GM12878 (cell line): ENCODE measurements around the gene COL6A1. TPM values are rescaled to one million over a fixed set of nuclear protein-coding genes. Genes with fewer than 3 reads are reported as not detected.

Experiments used
- ATAC-seq: fragments of 200-7000 bp; cut with Tn5 transposase; 3 replicates; pipeline ENCODE4 v1.9.1; 2020; ENCODE audit warnings: mild to moderate bottlenecking, moderate library complexity
- BruUV-seq: library from RNA; stranded (reverse); fragments of 400-500 nt; replicated peaks from 2 replicates; lab custom pipeline; 2021; lab: Mats Ljungman, UMichigan
- CTCF ChIA-PET: fragments of 300-600 bp; sonication (Branson Sonifier 250); formaldehyde crosslinking; extraction: SDS; loops from one replicate; lab custom pipeline; 2021; ENCODE audit warnings: inconsistent platforms; lab: Yijun Ruan, JAX
- POLR2A ChIA-PET: fragments of 350-600 bp; formaldehyde crosslinking; extraction: SDS; loops from one replicate; lab custom pipeline; 2021; ENCODE audit warnings: inconsistent platforms; lab: Charles Lee
- RAD21 ChIA-PET: fragments of 300-600 bp; sonication (Branson Sonifier 250); formaldehyde crosslinking; loops from one replicate; lab custom pipeline; 2023; ENCODE audit warnings: antibody characterized with exemption; ENCODE audit not compliant: unreplicated experiment; lab: Charles Lee
- SMC1A ChIA-PET: fragments of 300-600 bp; sonication (Branson Sonifier 250); formaldehyde crosslinking; loops from one replicate; lab custom pipeline; 2023; ENCODE audit not compliant: unreplicated experiment, uncharacterized antibody; lab: Charles Lee
- DNase-seq: peaks from one replicate; pipeline ENCODE4 v3.0.0-alpha.2; 2011; ENCODE audit warnings: low read depth, low spot score
- FAIRE-seq: peaks from 3 replicates; lab custom pipeline; 2011; peaks lifted over from hg19 to GRCh38; lab: Jason Lieb, UNC
- H2AFZ ChIP-seq: 2 replicates; pipeline ENCODE4 v1.6.0; 2011; ENCODE audit warnings: low read depth, low read length, control low read depth; ENCODE audit not compliant: control insufficient read depth
- H3K27ac ChIP-seq: 2 replicates; pipeline ENCODE4 v1.5.1; 2011; ENCODE audit warnings: control low read depth; ENCODE audit not compliant: control insufficient read depth, insufficient read depth
- H3K27me3 ChIP-seq, 2 experiments: replicated peaks in 1 of 2; 2 replicates each; pipeline versions ENCODE4 v1.6.0 to v1.6.1; 2011; ENCODE audit warnings: low read length in 1 of 2; ENCODE audit not compliant: control insufficient read depth in 2 of 2, insufficient read depth in 2 of 2
- H3K36me3 ChIP-seq, 2 experiments: 2 replicates each; pipeline ENCODE4 v1.5.1; 2011; ENCODE audit warnings: low read length in 1 of 2; ENCODE audit not compliant: control insufficient read depth in 2 of 2, insufficient read depth in 2 of 2
- H3K4me1 ChIP-seq: 2 replicates; pipeline ENCODE4 v1.6.1; 2011; ENCODE audit warnings: mild to moderate bottlenecking, low read length, moderate library complexity, mixed read lengths; ENCODE audit not compliant: control insufficient read depth, insufficient read depth
- H3K4me2 ChIP-seq: 2 replicates; pipeline ENCODE4 v1.6.0; 2011; ENCODE audit warnings: control low read depth; ENCODE audit not compliant: control insufficient read depth, insufficient read depth
- H3K4me3 ChIP-seq: fragments of 200-600 bp; sonication (generic); 2 replicates; pipeline ENCODE4 v1.5.1; 2016
- H3K79me2 ChIP-seq: 2 replicates; pipeline ENCODE4 v1.6.0; 2011; ENCODE audit warnings: low read length; ENCODE audit not compliant: control insufficient read depth, insufficient read depth
- H3K9ac ChIP-seq: 2 replicates; pipeline ENCODE4 v1.8.0; 2011; ENCODE audit warnings: low read length, control low read depth, mixed read lengths; ENCODE audit not compliant: control insufficient read depth, insufficient read depth
- H3K9me3 ChIP-seq: replicated peaks from 3 replicates; pipeline ENCODE4 v1.5.1; 2011; ENCODE audit warnings: mild to moderate bottlenecking, low read length; ENCODE audit not compliant: control insufficient read depth, insufficient read depth
- H4K20me1 ChIP-seq: 2 replicates; pipeline ENCODE4 v1.6.0; 2011; ENCODE audit not compliant: control insufficient read depth, insufficient read depth
- E2F4 ChIP-seq: IDR thresholded peaks from 2 replicates; pipeline ENCODE4 v1.6.1; 2012; ENCODE audit warnings: low read depth, low read length, improper control_type of control experiment
- IKZF1 ChIP-seq: fragments of 450-650 bp; conservative IDR thresholded peaks from 2 replicates; pipeline ENCODE4 v1.6.1; 2017; ENCODE audit warnings: antibody characterized with exemption, mild to moderate bottlenecking
- LARP7 ChIP-seq: fragments of 450-650 bp; IDR thresholded peaks from 2 replicates; pipeline ENCODE4 v1.6.1; 2017; ENCODE audit warnings: mild to moderate bottlenecking
- RELA ChIP-seq: fragments of 450-650 bp; IDR thresholded peaks from 2 replicates; pipeline ENCODE4 v1.8.0; 2014; ENCODE audit warnings: borderline replicate concordance; ENCODE audit not compliant: partially characterized antibody
- SMAD1 ChIP-seq: fragments of 450-650 bp; IDR thresholded peaks from 2 replicates; pipeline ENCODE4 v1.6.1; 2018; ENCODE audit warnings: mild to moderate bottlenecking, low read depth; ENCODE audit not compliant: partially characterized antibody
- YBX1 ChIP-seq: fragments of 450-650 bp; IDR thresholded peaks from 2 replicates; pipeline ENCODE4 v1.6.1; 2016; ENCODE audit warnings: antibody characterized with exemption
- ZBED1 ChIP-seq: IDR thresholded peaks from 2 replicates; pipeline ENCODE4 v1.6.1; 2016; ENCODE audit warnings: borderline replicate concordance
- ZNF217 ChIP-seq: fragments of 450-650 bp; IDR thresholded peaks from 2 replicates; pipeline ENCODE4 v1.6.1; 2017; ENCODE audit warnings: antibody characterized with exemption, mild to moderate bottlenecking
- ZZZ3 ChIP-seq: IDR thresholded peaks from 2 replicates; pipeline ENCODE4 v1.6.1; 2011; ENCODE audit warnings: low read depth; ENCODE audit not compliant: control insufficient read depth, insufficient read length
- WGBS: methylation state at CpG from one replicate; pipeline ENCODE4 v1.1.6; 2016; ENCODE audit warnings: low lambda C conversion rate; ENCODE audit not compliant: insufficient replicate concordance, insufficient coverage; ENCODE audit errors: missing lambda C conversion rate; 5-methylcytosine and 5-hydroxymethylcytosine counted together
- in situ Hi-C: fragments of 300-500 bp; cut with MboI; formaldehyde crosslinking; loops from 9 replicates; pipeline ENCODE4 v1.14.3; 2018; ENCODE audit warnings: mixed read lengths
- intact Hi-C: fragments of 100-400 bp; cut with micrococcal nuclease; formaldehyde crosslinking; loops from one replicate; pipeline ENCODE4 v1.14.2; 2022; ENCODE audit not compliant: unreplicated experiment
- polyA plus RNA-seq, 11 experiments: library from polyadenylated mRNA; depleted of rRNA in 4 of 11; unstranded in 6 of 11; stranded (reverse) in 5 of 11; fragments of >200 nt; fragmentation: Nextera tagmentation in 4 of 11; fragmentation: Illumina TruSeq in 1 of 11; extraction: Ambion mirVana in 4 of 11; extraction: Trizol in 1 of 11; gene quantifications; 1 replicate in 1 of 11; 2 replicates in 10 of 11; pipeline versions ENCODE4 v1.2.1 to v1.2.3, GENCODE V29; 2011 to 2016; ENCODE audit warnings: inconsistent platforms in 2 of 11, missing spikeins in 2 of 11, low read depth in 1 of 11
- total RNA-seq, 4 experiments: library from RNA; depleted of rRNA in 3 of 4; stranded (reverse); fragments of >200 nt in 3 of 4; fragmentation: Illumina TruSeq in 1 of 4; extraction: Trizol in 1 of 4; gene quantifications; 2 replicates each; pipeline versions ENCODE4 v1.2.1 to v1.2.3, GENCODE V29; 2013 to 2021
- TF ChIP-seq, protein P1 (sequence below): IDR thresholded peaks from 2 replicates; pipeline ENCODE4 v1.6.1; 2011; ENCODE audit warnings: borderline replicate concordance, low read depth, mild to moderate bottlenecking, moderate library complexity, low read length; ENCODE audit not compliant: insufficient read depth, poor library complexity, severe bottlenecking

The COL6A1 gene
- total and polyA plus RNA-seq, 10 of the 15 experiments (the other 5 are each of a cell fraction or from before 2014, with no cell fraction given) = 0.12 to 1.3 (median 0.20) TPM; not detected in 7

GRCh38 chr21:45995686-45996179 lies 14.2 kb downstream of the COL6A1 start:
- POLR2A ChIA-PET = no interaction called here
- SMC1A ChIA-PET = no interaction called here
- BruUV-seq = no TSS peak
- intact Hi-C loops (no loop called here), in situ Hi-C loops (no loop called here)
- TF ChIP-seq, protein P1, sequence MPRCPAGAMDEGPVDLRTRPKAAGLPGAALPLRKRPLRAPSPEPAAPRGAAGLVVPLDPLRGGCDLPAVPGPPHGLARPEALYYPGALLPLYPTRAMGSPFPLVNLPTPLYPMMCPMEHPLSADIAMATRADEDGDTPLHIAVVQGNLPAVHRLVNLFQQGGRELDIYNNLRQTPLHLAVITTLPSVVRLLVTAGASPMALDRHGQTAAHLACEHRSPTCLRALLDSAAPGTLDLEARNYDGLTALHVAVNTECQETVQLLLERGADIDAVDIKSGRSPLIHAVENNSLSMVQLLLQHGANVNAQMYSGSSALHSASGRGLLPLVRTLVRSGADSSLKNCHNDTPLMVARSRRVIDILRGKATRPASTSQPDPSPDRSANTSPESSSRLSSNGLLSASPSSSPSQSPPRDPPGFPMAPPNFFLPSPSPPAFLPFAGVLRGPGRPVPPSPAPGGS = no peak
- TF ChIP-seq E2F4 (no peak), ZZZ3 (no peak), RELA (no peak), IKZF1 (no peak), ZBED1 (no peak), ZNF217 (no peak), YBX1 (no peak), LARP7 (no peak), SMAD1 (no peak)
- H3K4me1 ChIP-seq = no peaks in the 10 kb centered on the region
- CTCF ChIA-PET = no interaction called here
- no peak overlapping the region for H3K4me2 ChIP-seq
- no peak for DNase-seq
- FAIRE-seq = no peak
- ATAC-seq = no peak
- no peak overlapping the region for H3K27ac ChIP-seq
- no peaks in the 10 kb centered on the region; the same call in 2 of the 3 replicates for H3K9me3 ChIP-seq
- H4K20me1 ChIP-seq = no peaks in the 10 kb centered on the region
- no peaks in the 10 kb centered on the region for H3K79me2 ChIP-seq
- no peak overlapping the region for H3K9ac ChIP-seq
- RAD21 ChIA-PET = no interaction called here
- 11% methylated on average over 6 of the region's 6 CpGs for WGBS
- no peaks in the 10 kb centered on the region for H3K27me3 ChIP-seq
- no peak overlapping the region for H3K4me3 ChIP-seq
- H3K36me3 ChIP-seq = no peaks in the 10 kb centered on the region
- no peak overlapping the region for H2AFZ ChIP-seq
